ENCODE measurements around the gene HDC.

The HDC gene

DNA sequence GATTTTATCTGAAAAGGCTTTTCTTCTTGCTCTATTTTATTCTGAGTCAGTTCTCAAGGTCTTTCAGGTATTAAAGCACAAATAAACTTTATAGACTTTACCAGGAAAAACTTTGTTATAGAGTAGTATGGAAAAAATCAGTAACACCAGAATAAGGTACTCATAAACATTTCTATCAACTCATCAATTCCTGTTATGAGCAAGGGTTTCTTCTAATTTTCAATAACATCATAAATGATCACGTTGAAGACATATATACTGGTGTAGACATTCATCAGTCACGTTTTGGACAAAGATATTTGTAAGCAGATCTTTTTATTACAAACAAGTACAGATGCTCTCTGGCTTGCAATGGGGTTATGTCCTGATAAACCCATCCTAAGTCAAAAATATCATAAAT lies 9.6 kb upstream of the HDC start:
- H3K27me3 Mint-ChIP-seq: no peaks in the 10 kb centered on the region
- peaks cover 6% of the 10 kb centered on the region for H3K4me1 Mint-ChIP-seq (ENCODE audit: low read depth)
- no peak overlapping the region for H3K27ac Mint-ChIP-seq
- H3K9me3 Mint-ChIP-seq: no peaks in the 10 kb centered on the region
- H3K36me3 Mint-ChIP-seq (ENCODE audit: low read depth): no peaks in the 10 kb centered on the region
- intact Hi-C loops (cut with micrococcal nuclease): no loop called here
- H3K4me3 Mint-ChIP-seq: no peak overlapping the region

DNA sequence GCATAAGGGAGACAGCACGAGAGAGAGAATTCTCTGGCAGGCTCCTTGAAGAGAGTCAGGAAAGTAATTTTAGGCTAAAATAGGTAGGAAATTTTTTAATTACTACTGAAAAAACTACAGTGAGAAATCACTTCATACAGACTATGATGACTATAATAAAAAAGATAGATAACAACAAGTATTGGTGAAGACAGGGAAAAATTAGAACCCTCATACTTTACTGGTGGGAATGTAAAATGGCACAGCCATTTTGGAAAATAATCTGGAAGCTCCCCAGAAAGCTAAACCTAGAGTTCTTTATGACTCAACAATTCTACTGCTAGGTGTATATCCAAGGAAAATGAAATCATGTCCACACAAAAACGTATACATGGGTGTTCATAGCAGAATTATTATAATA lies 2.1 kb upstream of the HDC start:
- Mint-ChIP-seq H3K27ac (no peak overlapping the region), H3K36me3 (ENCODE audit: low read depth) (no peaks in the 10 kb centered on the region), H3K27me3 (no peaks in the 10 kb centered on the region), H3K9me3 (no peaks in the 10 kb centered on the region), H3K4me1 (ENCODE audit: low read depth) (peaks cover 5% of the 10 kb centered on the region), H3K4me3 (no peak overlapping the region)
- intact Hi-C loops (cut with micrococcal nuclease): no loop called here

DNA sequence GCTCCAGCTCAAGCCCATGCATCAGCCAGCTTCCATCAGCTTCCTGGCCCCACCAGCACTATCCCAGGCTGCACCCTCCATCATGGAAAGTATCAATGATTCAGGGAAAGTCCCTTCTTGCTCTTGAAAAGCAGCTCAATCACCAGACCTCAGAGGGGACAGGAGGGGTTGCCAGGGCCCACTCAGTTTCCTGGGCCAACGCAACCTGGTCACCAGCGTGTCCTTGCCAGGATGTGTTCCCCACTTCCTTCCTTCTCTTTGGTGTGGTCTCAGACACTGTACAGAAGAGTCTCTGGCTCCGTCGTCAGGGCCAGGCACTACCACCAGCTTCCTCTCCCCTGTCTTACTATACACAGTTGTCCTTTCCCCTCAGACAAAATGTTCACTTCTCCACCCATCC lies 3.0 kb downstream of the HDC start:
- H3K27me3 Mint-ChIP-seq: peaks cover 4% of the 10 kb centered on the region
- no peak overlapping the region for H3K27ac Mint-ChIP-seq
- no peak overlapping the region for H3K4me3 Mint-ChIP-seq
- peaks cover 32% of the 10 kb centered on the region for H3K4me1 Mint-ChIP-seq (ENCODE audit: low read depth)
- no peaks in the 10 kb centered on the region for H3K9me3 Mint-ChIP-seq
- intact Hi-C loops (cut with micrococcal nuclease): no loop called here
- H3K36me3 Mint-ChIP-seq (ENCODE audit: low read depth): no peaks in the 10 kb centered on the region

DNA sequence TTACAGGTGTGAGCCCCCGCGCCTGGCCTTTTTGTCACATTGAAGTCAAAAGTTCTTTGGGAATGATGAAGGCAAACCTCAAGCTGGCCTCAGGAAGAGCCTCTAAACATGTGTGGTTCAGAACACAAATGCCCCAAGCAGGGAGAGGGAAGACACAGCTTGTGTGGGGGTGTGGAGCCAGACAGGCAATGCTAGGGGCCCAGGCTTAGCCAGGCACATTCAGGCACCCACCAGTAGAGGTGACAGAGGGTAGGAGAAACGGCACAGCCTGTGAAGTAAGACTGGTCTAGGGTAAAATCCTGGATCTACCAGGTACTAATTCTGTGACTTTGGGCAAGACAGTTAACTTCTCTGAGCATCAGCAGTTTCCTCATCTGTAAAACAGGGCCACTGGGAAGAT lies 3.5 kb downstream of the HDC start:
- Mint-ChIP-seq H3K27ac (no peak overlapping the region), H3K27me3 (peaks cover 4% of the 10 kb centered on the region), H3K36me3 (ENCODE audit: low read depth) (no peaks in the 10 kb centered on the region), H3K4me1 (ENCODE audit: low read depth) (peaks cover 32% of the 10 kb centered on the region), H3K4me3 (no peak overlapping the region), H3K9me3 (no peaks in the 10 kb centered on the region)
- intact Hi-C loops (cut with micrococcal nuclease): no loop called here

DNA sequence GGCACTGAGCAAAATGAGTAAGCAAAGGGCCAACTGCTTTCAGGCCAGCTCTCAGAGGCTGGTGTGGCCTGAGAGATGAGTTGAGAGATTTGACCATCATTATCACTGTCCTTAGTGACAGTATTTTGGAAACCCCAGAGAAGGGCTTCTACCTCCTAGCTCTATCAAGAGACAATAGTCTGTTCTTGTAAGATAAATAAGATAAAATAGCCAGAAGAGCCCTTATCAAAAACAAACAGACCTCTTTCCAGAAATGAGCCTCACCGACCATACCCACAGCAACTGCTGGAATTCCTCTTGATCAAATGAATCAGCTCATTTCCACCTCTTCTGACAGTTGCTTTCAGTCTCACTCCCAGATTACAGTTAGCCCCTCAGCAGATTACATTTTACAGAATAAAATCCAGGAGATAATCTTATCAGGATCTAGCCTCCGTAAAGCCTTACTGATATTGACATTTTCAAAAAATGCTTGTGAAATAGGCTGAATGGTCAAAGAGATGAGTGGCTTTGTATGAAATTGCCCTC lies 4.5 kb downstream of the HDC start:
- Mint-ChIP-seq H3K36me3 (ENCODE audit: low read depth) (no peaks in the 10 kb centered on the region), H3K9me3 (no peaks in the 10 kb centered on the region), H3K27ac (no peak overlapping the region), H3K4me3 (no peak overlapping the region), H3K27me3 (peaks cover 4% of the 10 kb centered on the region), H3K4me1 (ENCODE audit: low read depth) (peaks cover 32% of the 10 kb centered on the region)
- intact Hi-C loops (cut with micrococcal nuclease): no loop called here

DNA sequence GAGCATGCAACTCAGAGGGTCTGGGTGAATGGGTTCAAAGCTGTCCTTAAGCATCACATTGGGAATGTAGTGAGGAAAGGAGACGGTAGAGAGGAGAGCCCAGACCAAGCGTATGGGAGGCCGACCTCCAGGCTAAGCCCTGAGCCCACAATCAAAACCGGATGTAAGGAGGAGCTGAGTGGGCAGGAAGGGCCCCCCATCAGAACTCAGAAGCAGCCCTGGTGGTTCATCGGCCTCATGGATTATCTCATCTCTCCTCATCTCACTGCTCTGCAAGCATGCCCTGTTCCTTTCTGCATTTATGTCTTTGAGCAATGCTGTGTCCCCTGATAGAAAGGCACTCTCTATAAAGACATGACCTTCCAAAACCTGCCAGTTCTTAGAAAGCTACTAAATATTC lies 6.2 kb downstream of the HDC start:
- H3K27me3 Mint-ChIP-seq: peaks cover 4% of the 10 kb centered on the region
- H3K9me3 Mint-ChIP-seq: no peaks in the 10 kb centered on the region
- intact Hi-C loops (cut with micrococcal nuclease): no loop called here
- peaks cover 32% of the 10 kb centered on the region for H3K4me1 Mint-ChIP-seq (ENCODE audit: low read depth)
- no peaks in the 10 kb centered on the region for H3K36me3 Mint-ChIP-seq (ENCODE audit: low read depth)
- H3K4me3 Mint-ChIP-seq: no peak overlapping the region
- H3K27ac Mint-ChIP-seq: no peak overlapping the region

DNA sequence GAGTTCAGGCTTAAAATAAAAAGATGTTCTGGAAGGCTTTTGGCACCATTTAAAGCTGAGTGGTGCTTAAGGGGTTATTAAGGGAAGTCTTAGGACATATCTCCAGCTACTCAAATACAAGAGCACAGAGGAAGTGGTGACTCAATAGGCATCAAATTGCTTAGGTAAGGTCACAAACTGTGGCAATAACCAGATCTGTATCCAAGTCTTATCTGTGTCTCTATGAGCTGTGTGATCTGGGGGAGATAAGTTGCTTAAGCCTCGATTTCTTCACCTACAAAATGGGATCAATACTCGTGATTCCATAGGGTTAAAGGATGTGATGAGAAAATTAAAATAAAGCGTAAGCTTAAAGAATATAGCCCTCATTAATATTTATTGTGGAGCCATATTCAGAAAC lies 7.6 kb downstream of the HDC start:
- peaks cover 31% of the 10 kb centered on the region for H3K4me1 Mint-ChIP-seq (ENCODE audit: low read depth)
- no peaks in the 10 kb centered on the region for H3K36me3 Mint-ChIP-seq (ENCODE audit: low read depth)
- no peak overlapping the region for H3K4me3 Mint-ChIP-seq
- H3K9me3 Mint-ChIP-seq: no peaks in the 10 kb centered on the region
- H3K27me3 Mint-ChIP-seq: peaks cover 4% of the 10 kb centered on the region
- intact Hi-C loops (cut with micrococcal nuclease): no loop called here
- no peak overlapping the region for H3K27ac Mint-ChIP-seq

DNA sequence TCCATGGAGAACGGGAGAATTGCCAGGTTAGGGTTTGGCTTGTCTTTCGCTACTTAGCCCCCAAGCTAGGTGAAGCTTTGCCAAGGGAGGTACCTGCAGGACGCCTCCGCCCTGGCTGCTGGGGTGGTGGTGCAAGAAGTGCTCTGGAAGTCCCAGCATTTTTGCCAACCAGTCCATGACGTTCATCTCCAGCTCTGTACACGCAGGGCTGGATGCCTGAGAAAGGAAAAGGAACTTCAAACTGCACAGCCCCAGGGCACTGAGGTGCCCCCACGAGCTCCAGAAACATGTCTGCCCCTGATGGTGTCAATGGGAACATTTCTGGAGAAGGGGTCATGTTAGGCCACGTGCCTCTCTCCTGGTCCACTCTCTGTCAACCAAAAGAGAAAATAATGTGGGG lies 8.2 kb downstream of the HDC start:
- Mint-ChIP-seq H3K27me3 (peaks cover 4% of the 10 kb centered on the region), H3K36me3 (ENCODE audit: low read depth) (no peaks in the 10 kb centered on the region), H3K9me3 (no peaks in the 10 kb centered on the region), H3K4me3 (no peak overlapping the region), H3K4me1 (ENCODE audit: low read depth) (peaks cover 25% of the 10 kb centered on the region), H3K27ac (no peak overlapping the region)
- intact Hi-C loops (cut with micrococcal nuclease): no loop called here

DNA sequence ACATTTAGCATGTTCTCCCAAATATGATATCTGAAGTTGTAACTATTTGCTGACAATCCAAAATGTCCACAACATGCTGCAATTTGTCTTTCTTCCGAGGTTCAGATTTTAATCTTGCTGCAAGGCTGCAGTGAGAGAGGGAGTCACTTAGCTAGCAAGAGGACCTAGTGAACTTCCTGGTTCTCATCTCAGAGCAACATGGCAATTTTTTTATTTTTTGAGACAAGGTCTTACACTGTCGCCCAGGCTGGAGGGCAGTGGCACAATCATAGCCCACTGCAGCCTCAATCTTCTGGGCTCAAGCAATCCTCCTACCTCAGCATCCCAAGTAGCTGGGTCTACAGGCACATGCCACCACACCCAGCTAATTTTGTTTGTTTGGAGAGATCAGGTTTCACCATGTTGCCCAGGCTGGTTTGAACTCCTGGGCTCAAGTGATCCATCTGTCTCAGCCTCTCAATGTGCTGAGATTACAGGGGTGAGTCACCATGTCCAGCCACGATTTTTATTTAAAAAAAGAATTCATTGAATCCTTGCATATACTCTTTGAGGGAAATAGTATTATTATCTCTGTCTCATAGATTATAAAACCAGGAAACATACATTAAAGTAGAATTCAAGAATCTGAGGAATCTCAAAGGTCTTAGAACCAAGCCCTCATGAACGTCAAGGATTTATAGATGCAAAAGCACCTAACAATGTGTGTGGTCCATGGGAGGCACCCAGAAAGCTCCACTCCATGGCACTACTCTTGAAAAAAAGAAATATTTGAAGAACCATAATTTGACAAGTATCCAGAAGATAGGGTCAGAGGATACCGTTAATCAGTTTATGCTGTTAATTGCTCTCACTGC lies 9.1 kb downstream of the HDC start:
- H3K27ac Mint-ChIP-seq: no peak overlapping the region
- no peak overlapping the region for H3K4me3 Mint-ChIP-seq
- H3K4me1 Mint-ChIP-seq (ENCODE audit: low read depth): peaks cover 19% of the 10 kb centered on the region
- H3K36me3 Mint-ChIP-seq (ENCODE audit: low read depth): no peaks in the 10 kb centered on the region
- intact Hi-C loops (cut with micrococcal nuclease): no loop called here
- H3K27me3 Mint-ChIP-seq: peaks cover 4% of the 10 kb centered on the region
- no peaks in the 10 kb centered on the region for H3K9me3 Mint-ChIP-seq

DNA sequence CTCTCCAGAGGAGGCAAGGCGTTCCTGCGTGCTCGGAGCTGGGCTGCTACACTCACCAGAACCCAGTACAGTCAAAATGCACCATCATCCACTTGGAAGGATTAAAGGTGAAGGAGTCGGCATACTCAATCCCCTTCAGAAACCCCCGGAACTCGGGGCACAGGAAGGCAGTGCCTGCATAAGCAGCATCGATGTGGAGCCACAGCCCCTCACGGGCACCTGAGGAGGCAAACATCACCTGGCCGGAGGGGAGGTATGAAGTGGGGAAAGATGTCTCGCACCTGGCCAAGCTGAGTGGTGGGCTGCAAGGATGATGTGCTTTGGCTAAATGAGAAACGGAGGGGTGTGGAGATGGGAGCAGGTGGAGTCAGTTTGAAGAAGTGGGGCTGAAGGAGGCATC lies 13.0 kb downstream of the HDC start:
- H3K27ac Mint-ChIP-seq: no peak overlapping the region
- intact Hi-C loops (cut with micrococcal nuclease): no loop called here
- H3K36me3 Mint-ChIP-seq (ENCODE audit: low read depth): no peaks in the 10 kb centered on the region
- H3K4me1 Mint-ChIP-seq (ENCODE audit: low read depth): peaks cover 18% of the 10 kb centered on the region
- no peaks in the 10 kb centered on the region for H3K27me3 Mint-ChIP-seq
- no peaks in the 10 kb centered on the region for H3K9me3 Mint-ChIP-seq
- no peak overlapping the region for H3K4me3 Mint-ChIP-seq

DNA sequence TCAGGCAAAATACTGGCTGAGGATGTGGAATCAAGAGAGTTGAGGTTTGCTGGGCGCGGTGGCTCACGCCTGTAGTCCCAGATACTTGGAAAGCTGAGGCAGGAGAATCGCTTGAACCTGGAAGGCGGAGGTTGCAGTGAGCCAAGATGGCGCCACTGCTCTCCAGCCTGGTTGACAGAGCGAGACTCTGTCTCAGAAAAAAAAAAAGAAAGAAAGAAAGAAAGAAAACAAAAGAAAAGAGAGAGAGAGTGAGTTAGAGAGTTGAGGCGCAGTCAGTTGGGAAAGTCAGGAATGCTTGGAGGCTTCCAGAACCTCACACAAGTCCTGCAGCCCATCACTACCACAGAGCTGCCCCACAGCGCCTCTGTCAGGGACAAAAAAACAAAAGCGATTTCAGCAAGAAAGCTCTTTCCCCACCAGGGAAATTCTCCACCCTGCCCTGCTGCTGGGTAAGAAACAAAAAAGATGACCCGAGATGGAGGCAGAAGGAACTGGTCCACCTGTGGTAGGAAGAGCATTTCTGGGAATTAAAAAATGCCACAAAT lies 13.8 kb downstream of the HDC start:
- Mint-ChIP-seq H3K4me1 (ENCODE audit: low read depth) (peaks cover 24% of the 10 kb centered on the region), H3K4me3 (no peak overlapping the region), H3K36me3 (ENCODE audit: low read depth) (no peaks in the 10 kb centered on the region), H3K27me3 (no peaks in the 10 kb centered on the region), H3K27ac (no peak overlapping the region), H3K9me3 (no peaks in the 10 kb centered on the region)
- intact Hi-C loops (cut with micrococcal nuclease): no loop called here

DNA sequence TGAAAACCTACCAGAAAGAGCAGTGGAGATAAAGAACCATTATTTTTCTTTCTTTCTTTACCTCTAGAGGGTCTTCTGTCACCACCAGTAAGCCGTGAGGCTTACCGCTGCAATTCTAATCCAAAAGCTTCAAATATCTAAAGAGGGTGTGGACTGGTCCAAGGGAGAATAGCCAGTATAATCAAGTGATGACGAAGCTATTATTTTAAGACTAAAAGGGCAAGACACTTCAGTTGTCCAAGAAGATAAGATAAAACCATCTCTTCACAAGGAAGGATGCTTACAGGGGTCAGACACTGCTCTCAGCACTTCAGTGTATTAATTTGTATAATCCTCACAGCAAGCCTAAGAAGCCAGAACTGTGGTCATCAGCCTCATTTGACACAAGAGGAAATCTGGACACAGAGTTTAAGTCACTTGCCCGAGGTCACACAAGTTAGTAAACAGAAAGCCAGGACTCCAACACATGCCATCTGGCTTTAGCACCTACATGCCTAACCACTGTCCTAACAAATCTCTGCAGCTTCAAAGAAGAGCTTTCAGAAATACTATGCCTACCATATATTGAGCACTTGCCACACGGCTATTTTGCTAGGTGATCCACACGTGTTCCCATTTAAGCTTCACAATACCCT lies 14.6 kb downstream of the HDC start:
- no peak overlapping the region for H3K27ac Mint-ChIP-seq
- H3K9me3 Mint-ChIP-seq: no peaks in the 10 kb centered on the region
- H3K27me3 Mint-ChIP-seq: no peaks in the 10 kb centered on the region
- H3K36me3 Mint-ChIP-seq (ENCODE audit: low read depth): no peaks in the 10 kb centered on the region
- no peak overlapping the region for H3K4me3 Mint-ChIP-seq
- intact Hi-C loops (cut with micrococcal nuclease): no loop called here
- H3K4me1 Mint-ChIP-seq (ENCODE audit: low read depth): peaks cover 32% of the 10 kb centered on the region

DNA sequence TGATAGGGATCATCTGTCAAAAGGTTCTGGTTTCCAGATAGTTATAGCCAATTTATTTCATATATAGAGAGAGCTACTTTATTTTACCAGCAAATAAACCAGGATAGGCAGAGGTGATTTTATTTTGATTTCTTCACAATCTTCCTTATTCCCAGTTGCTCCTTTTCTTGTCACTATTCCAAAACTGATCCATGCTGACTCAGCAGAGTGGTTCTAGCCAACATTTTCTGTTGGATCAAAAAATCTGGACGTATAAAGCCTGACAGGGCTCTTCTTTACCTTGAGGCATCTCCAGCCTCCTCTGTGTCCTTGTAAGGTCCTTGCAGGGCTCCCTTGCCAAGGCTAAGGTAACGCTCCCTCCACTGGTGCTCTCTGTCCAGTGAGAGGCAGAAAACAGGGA lies 15.8 kb downstream of the HDC start:
- intact Hi-C loops (cut with micrococcal nuclease): no loop called here
- peaks cover 32% of the 10 kb centered on the region for H3K4me1 Mint-ChIP-seq (ENCODE audit: low read depth)
- no peaks in the 10 kb centered on the region for H3K27me3 Mint-ChIP-seq
- no peaks in the 10 kb centered on the region for H3K9me3 Mint-ChIP-seq
- H3K36me3 Mint-ChIP-seq (ENCODE audit: low read depth): no peaks in the 10 kb centered on the region
- no peak overlapping the region for H3K4me3 Mint-ChIP-seq
- H3K27ac Mint-ChIP-seq: no peak overlapping the region

DNA sequence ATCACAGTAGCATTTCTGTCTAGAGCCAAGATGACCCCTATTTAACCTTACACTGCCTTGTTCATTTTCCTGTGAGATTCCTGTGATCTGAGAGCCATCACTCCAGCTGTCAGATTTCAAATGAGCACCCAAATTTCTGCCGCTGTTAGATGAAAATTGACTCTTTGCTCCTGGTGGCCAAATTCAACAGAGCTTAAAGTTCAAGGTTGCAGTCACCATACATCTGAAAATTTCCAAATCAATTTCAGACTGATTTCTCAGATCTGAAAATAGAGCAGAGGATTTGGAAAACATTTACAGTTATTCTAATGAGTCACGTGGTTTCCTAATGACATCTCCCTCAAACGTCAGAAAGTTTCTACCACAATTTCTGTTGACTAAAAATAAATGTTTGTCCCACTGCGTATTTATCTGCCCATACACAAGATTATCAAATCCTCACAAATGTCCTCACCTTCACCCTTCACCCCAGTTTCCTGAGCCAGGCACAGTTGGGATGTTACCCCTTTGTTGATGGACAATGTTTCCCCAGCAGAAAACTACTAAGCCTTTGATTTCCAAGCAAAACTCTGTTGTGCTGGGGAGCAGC lies 16.4 kb downstream of the HDC start:
- Mint-ChIP-seq H3K4me1 (ENCODE audit: low read depth) (peaks cover 32% of the 10 kb centered on the region), H3K27ac (no peak overlapping the region), H3K9me3 (no peaks in the 10 kb centered on the region), H3K36me3 (ENCODE audit: low read depth) (no peaks in the 10 kb centered on the region), H3K4me3 (no peak overlapping the region), H3K27me3 (no peaks in the 10 kb centered on the region)
- intact Hi-C loops (cut with micrococcal nuclease): no loop called here
